Ureter (tissue), 1 donor: Measurements from ENCODE around the gene TLR4. TPM values are rescaled to one million over a fixed set of nuclear protein-coding genes. Genes with fewer than 3 reads are reported as not detected.

Source experiments
- DNase-seq: peaks from one replicate; pipeline ENCODE4 v3.0.0-alpha.2; 2020; ENCODE audit warnings: low spot score
- total RNA-seq: library from RNA; stranded (reverse); gene quantifications from one replicate; pipeline ENCODE4 v1.2.4, GENCODE V29; 2023
- donor health status: DM: yes; HTN: yes; CAD: no.

TLR4 gene
- total RNA-seq, 1 donor from 2014 or later, result 23.5 TPM

DNA sequence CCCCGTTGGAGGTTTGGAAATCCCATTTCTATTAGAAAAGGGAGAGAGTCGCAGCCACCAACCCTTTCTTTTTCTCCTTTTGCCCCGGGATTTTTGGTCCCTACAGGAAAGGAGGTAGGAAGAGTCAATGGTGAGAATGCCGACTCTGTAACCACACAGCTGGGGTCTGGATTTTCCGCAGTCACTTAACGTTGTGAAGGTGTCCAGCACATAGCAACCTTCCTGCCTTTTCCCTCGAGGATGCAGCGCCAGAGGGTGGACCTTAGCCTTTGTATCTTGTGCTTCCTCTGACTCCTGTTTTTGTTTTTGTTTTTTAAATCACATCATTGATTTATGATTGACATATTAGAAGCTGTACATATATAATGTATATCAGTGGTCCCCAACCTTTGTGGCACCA lies 41.4 kb downstream of the TLR4 start:
- DNase-seq, result no peak

GRCh38 chr9:117746263-117746662 lies 42.1 kb downstream of the TLR4 start:
- DNase-seq, result no peak

DNA sequence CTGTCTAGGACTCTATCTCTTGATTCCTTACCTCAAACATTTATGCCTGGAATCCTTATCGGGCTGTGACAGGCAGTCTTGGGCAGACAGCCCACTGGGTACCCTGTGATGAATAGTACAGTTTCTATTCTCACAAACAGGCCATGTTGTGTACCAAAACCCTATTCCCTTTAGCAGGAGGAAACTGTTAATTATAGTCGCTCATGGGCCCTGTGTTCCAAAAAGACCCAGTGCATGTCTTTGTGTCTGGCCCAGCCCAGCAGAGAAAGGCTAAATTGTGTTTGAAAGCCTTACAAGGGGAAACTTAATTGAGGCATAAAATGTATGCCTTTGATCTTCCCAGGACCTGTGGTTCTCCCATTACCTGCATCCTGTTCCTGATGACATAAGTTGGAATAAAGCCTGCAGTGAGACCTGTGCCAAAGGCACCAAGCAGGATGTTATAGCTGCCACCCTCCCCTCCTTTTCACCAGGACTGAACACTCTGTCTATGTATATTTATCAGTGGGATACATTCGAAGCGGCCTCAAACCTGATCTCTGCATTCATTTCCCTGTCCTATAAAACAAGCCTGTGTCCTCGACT lies 43.3 kb downstream of the TLR4 start:
- no peak for DNase-seq

DNA sequence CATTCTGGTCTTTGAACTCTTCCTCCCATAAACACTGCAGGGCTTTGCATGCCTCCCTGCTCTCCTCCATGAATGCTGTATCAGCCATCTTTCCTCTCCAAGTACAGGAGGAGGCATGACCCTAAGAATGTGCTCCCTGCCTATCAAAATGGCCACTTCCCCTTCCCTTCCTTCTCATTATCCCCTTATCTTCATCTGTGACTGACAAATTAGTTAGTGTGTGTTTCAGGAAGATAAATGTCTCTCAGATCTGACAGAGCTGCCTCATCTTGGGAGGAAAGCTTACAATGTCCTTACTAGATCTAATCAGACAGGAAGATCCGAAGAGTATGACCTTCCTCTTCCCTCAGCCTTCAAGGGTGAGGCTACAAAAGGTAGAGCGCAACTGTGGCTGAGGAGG lies 46.2 kb downstream of the TLR4 start:
- no peak for DNase-seq

DNA sequence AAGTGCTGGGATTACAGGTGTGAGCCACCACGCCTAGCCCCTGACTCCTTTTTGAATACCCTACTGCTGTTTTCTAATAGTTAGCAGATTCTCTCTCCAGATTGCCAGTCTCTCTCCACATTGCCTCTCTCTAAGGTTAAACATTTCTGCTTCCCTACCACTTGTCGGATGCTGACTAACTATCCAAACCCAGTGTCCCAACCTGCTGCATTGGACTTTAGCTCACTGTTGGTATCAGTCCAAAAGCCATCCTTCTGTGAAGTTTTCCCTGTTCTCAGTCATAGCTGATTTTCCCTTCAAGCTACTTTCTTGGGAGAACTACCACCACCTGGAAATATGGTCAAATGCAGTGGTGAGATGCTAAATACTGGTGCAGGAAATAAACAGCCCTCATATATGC lies 48.7 kb downstream of the TLR4 start:
- DNase-seq, result no peak

GRCh38 chr9:117757561-117758190 lies 53.5 kb downstream of the TLR4 start:
- no peak for DNase-seq

DNA sequence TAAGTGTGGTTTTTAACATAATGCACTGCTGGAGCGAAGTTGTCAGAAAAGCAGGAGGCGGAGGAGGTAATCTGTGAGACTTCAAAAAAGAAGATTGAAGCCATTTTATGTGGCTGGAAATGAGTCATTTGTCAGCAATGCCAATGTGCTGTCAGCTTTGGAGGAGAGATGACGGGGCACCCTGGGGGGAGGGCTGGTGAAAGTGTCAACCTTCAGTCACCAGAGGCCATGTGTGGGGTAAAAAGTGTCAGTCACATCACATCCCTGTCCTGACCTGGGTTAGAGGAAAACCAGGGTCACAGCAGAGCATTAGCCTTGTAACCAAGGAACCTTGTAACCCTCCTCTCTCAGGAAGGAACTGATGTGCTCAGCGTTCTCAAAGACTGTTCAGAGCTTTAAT lies 59.1 kb downstream of the TLR4 start:
- DNase-seq, result no peak

- no peak for DNase-seq
Observed at GRCh38 chr9:117768750-117769395, 64.7 kb downstream of the TLR4 start.

GRCh38 chr9:117771136-117771535 lies 66.9 kb downstream of the TLR4 start:
- no peak for DNase-seq

- no peak for DNase-seq
Observed at GRCh38 chr9:117772960-117773359, 68.8 kb downstream of the TLR4 start.
